NCI-H345 (cell line): Measurements from ENCODE around the gene XYLT1.

Experiments
- DNase-seq: peaks from one replicate; lab custom pipeline; 2025; lab: John Stamatoyannopoulos, UW

Gene XYLT1

GRCh38 chr16:17101646-17102045 lies 369.1 kb downstream of the XYLT1 start:
- DNase-seq = no peak

DNA sequence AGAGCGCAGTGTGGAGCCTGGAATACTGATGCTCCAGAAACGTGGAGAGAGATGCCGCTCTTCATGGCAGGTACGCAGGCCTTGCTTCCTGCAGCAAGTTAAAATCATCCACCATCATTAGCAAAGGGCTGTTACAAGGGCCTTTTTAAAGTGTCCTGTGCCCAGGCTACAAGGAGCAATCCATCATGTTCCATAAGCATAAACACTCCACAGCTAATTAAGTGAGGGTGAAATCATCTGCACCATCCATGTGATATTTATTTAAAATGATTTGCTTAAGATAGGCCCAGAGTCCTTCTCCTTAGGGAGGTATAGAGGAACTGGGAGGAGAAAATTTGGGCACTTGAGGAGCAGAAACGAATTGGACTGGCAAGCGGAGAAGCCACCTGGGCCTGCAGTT lies 372.1 kb downstream of the XYLT1 start:
- DNase-seq = no peak

- DNase-seq = no peak
These were observed 386.6 kb downstream of the XYLT1 start for GRCh38 chr16:17084130-17084529.

- DNase-seq = no peak
These were observed 387.1 kb downstream of the XYLT1 start for GRCh38 chr16:17083628-17084027.

DNA sequence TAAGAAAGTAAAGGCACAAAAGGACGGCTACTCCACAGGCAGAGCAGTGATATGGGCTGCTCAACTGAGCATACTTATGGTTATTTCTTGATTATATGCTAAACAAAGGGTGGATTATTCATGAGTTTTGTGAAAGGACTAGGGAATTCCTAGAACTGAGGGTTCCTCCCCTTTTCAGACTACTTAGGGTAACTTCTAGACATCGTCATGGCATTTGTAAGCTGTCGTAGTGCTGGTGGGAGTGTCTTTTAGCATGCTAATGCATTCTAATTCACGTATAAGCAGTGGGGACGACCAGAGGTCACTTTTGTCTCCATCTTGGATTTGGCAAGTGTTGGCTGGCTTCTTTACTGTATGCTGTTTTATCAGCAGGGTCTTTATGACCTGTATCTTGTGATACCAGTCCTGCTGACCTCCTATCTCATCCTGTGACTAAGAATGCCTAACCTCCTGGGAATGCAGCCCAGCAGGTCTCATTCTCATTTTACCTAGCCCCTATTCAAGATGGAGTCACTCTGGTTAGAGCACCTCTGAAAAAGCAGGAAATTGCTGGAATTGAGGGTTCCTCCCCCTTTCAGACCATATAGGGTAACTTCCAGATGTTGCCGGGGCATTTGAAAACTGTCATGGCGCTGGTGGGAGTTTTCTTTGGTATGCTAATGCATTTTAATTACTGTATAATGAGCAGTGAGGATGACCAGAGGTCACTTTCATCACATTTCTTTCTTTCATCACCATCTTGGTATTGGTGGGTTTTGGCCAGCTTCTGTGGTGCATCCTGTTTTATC lies 388.5 kb downstream of the XYLT1 start:
- DNase-seq = no peak

DNA sequence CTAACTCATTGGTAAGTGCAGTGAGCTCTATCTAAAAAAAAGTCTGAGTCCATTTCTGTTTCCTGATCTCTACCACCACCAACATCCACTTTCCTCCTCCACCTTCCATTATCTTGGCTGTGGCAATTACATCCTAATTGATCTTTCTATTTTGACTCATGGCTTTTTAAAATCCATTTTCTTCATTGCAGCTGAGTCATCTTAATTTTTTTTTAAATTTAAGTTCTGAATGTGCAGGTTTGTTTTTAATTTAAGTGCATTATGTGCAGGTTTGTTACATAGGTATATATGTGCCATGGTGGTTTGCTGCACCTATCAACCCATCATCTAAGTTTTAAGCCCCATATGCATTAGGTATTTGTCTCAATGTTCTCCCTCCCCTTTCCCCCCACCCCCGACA lies 390.7 kb downstream of the XYLT1 start:
- no peak for DNase-seq

GRCh38 chr16:17078931-17079631 lies 391.7 kb downstream of the XYLT1 start:
- DNase-seq = no peak

DNA sequence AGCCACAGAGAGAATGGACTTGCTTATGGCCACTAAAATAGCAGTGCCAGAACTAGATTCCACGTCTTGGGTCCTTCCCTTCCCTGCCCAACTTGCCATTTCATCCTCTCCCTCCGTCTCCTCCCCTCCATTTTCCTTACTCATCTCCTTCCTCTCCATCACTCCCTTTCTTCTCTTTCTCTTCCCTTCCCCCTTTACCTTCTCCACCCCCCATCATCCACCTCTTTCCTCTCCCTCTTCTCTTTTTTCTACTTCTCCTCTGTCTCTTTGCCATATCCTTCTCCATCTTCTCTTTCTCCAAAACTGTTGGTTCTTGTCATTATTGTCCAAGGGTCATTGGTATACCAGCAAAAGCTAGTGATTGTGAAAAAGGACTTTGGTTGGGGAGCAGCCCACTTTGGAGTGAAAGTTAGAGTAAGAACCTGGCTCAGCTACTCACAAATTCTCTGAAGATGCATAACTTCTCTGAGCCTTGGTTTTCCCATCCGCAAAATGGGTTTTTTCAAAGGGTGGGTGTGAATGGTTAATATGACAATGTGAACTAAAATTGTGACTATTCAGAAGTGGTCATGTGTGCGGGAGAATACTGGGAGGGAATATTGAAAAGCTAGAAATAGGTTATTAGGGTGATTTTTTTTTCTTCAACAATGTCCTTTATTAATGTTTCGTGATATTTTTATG lies 393.8 kb downstream of the XYLT1 start:
- DNase-seq = no peak

DNA sequence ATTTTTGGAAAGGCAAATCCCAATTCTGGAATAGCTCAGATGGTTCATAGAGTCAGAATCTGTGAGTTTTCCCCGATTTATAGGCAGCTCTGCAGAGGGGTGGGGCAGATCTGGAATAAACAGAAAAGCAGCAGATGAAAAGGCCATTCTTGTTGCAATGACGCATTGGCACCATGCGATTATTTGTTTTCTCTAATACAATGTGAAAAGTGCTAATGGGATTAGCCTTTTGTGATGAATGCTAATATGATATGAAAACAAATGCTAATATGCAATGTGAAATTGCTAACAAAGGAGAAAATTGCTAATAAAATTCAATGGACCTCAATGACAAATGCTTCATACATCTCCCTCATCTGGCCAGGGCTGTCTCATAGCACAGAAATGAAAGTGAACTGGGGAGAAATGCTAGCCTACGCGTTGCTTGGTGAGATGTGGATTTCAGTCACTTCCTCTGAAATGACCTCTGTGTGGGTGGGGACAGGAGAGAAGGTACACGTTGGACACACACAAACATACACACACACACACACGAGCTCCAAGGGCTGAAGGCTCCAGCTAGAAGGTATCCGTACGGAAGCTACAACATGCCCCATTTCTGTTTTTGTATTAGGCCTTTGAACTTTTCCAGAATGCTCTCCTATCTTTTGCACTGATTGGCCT lies 394.5 kb downstream of the XYLT1 start:
- DNase-seq = no peak

- no peak for DNase-seq
These were observed 398.7 kb downstream of the XYLT1 start for GRCh38 chr16:17072104-17072503.

DNA sequence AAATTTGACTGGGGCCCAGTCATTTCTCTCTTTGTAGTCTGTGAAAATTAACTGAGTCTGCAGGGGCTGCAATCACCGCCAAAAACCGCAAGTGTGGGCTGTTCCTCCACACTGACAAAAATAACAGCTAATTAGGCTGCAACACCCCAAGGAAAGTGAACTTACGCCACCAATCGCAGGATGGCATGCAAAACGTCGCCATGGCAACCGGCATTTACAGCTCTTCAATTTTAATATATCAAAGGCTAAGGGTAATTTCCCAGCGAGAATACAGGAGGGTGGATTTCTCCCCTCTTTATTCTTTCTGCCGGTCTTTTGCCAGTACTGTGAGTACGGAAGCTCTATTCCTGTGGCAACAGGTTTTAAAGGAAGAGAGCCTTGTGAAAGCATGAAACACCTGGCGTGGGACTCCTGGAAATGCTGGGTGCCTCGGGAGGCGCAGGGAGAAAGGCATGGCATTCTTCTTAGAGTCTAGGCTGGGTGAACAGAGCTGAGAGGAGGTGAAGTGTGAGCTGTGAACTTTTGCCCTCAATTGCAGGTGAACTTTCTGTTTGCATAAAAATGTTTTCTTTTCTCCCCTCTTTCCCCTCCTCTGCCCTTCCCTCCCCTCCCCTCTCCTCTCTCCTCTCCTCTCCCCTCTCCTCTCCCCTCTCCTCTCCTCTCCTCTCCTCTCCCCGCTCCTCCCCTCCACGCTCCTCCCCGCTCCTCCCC lies 399.7 kb downstream of the XYLT1 start:
- no peak for DNase-seq

- no peak for DNase-seq
These were observed 401.1 kb downstream of the XYLT1 start for GRCh38 chr16:17069681-17070080.

- no peak for DNase-seq
These were observed 402.2 kb downstream of the XYLT1 start for GRCh38 chr16:17068524-17068923.

- DNase-seq = no peak
These were observed 402.9 kb downstream of the XYLT1 start for GRCh38 chr16:17067882-17068281.

DNA sequence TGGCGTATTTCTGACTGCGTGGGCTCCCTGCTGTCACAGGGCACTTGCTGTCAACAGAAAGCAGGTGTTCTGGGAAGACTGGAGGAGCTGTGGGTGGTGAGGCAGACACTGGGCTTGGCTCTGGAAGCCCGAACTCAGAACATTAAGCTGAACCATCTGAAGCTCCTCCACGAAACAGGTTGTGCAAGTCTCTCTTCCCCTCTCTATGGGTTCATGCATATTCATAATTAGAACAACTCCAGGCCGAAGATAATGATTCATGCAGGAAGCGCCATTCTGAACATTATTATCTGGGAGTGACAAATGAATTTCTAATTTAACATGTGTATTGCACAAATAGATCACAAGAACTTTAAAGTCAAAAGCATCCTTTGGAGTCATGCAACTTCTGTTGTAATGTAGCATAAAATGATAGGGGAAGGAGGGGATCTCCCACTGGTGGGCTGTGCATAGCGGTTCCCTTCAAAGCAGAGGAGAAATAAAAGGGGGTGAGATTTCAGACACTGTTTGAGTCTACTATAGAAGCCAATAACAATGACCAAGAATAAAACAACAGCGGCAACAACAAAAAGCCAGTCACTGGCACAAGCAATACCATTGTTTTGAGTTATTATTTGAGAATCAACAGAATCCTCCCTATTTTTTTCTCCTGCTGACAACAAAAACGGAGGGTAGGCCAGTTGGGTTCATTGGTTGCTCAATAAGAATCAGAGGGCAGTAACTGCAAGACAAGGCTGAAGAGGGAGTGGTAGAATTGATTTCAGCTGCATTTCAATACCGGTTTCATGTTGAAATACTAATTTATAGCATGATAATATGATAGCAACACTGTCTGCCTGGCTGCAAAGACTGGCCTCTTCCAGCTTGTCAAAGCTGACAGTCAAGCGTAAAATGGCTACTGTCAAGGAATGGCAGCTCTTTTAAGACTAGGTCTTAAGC lies 407.3 kb downstream of the XYLT1 start:
- DNase-seq = peak; percentile 68

DNA sequence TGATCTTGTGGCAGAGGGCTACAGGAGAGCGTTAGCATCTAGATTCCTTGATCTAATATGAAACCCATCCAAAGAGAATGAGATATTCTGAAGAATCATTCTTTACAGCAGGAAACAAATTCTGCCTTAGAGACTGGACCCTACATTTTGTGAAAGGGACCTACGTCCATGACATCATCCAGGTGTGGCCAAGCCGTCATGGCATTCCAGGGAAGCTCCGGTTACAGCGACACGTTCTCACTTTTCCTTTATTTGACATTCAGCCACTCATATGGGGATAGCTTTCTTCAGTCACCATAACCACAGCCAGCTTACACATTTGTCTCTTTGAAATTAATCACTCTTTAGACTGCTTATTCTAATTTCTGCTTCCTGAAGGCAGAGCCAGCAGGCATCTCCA lies 408.1 kb downstream of the XYLT1 start:
- DNase-seq = peak; percentile 58

DNA sequence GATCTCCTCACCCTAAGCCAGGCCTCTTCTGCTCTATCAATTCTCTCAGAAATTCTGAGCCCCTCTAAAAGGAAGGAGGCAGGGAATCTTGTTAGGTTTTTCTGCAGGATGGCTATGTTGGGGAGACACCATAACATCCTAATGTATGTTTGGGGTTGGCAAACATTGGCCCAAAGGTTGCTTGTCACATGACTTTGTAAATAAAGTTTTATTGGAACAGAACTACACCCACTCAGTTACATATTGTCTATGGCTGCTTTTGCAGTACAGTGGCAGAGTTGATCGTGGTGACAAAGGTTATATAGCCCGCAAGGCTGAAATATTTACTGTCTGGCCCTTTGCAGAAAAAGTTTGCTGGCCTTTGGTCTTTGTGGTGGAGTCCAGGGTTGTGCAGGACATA lies 409.4 kb downstream of the XYLT1 start:
- no peak for DNase-seq

- no peak for DNase-seq
These were observed 412.3 kb downstream of the XYLT1 start for GRCh38 chr16:17058471-17058870.

DNA sequence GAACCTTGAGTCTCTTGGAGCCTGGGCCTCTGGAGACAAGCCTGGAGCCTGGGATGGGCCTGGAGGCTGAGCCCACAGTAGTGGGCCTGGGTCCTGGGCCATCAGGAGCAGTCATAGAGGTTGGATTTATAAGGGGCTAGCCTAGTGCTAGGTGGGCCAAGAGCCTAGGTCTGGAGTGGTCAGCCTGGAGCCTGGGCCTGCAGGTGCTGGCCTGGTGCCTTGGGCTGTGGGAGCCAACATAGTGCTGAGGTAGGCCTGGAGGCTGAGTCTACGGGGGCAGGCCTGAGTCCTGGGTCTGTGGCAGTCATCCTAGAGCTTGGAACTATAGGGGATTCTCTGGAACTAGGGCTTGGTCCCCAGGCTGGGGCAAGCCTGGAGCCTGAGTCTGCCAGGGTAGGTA lies 414.1 kb downstream of the XYLT1 start:
- no peak for DNase-seq

GRCh38 chr16:17053536-17054160 lies 417.1 kb downstream of the XYLT1 start:
- DNase-seq = no peak
